HEK293 (cell line): ENCODE measurements around the gene S100A6.

ENCODE experiments used
- AEBP2 ChIP-seq: fragments of 450-650 bp; formaldehyde crosslinking; IDR thresholded peaks from 2 replicates; pipeline ENCODE4 v1.5.1; 2016; ENCODE audit warnings: missing biosample characterization, missing genetic modification characterization, borderline replicate concordance
- BCL11A ChIP-seq: fragments of 450-650 bp; formaldehyde crosslinking; IDR thresholded peaks from 2 replicates; pipeline ENCODE4 v1.5.1; 2016; ENCODE audit warnings: low read depth, missing biosample characterization, missing genetic modification characterization
- BCL11B ChIP-seq: fragments of 450-650 bp; formaldehyde crosslinking; IDR thresholded peaks from 2 replicates; pipeline ENCODE4 v1.5.1; 2016; ENCODE audit warnings: low read depth, missing biosample characterization, missing genetic modification characterization
- GLIS1 ChIP-seq: fragments of 450-650 bp; formaldehyde crosslinking; IDR thresholded peaks from 2 replicates; pipeline ENCODE4 v1.5.1; 2016; ENCODE audit warnings: missing biosample characterization, missing genetic modification characterization
- PRDM10 ChIP-seq: fragments of 450-650 bp; formaldehyde crosslinking; IDR thresholded peaks from 2 replicates; pipeline ENCODE4 v1.5.1; 2016; ENCODE audit warnings: missing biosample characterization, missing genetic modification characterization
- SETDB1 ChIP-seq: IDR thresholded peaks from one replicate; pipeline ENCODE4 v1.6.1; 2017; ENCODE audit warnings: mild to moderate bottlenecking, low read length, moderate library complexity, mixed read lengths; ENCODE audit not compliant: insufficient read length
- SP7 ChIP-seq: fragments of 450-650 bp; formaldehyde crosslinking; IDR thresholded peaks from 2 replicates; pipeline ENCODE4 v1.5.1; 2016; ENCODE audit warnings: missing biosample characterization, missing genetic modification characterization
- TCF7L2 ChIP-seq: IDR thresholded peaks from 2 replicates; pipeline ENCODE4 v1.6.1; 2011; ENCODE audit warnings: low read depth, mild to moderate bottlenecking, inconsistent platforms, low read length, moderate library complexity, borderline replicate concordance
- TRIM28 ChIP-seq: IDR thresholded peaks from 2 replicates; pipeline ENCODE4 v1.6.1; 2011; ENCODE audit warnings: low read length, control low read depth, borderline replicate concordance
- ZBTB20 ChIP-seq: fragments of 450-650 bp; formaldehyde crosslinking; IDR thresholded peaks from 2 replicates; pipeline ENCODE4 v1.5.1; 2016; ENCODE audit warnings: missing biosample characterization, missing genetic modification characterization
- ZBTB7A ChIP-seq: fragments of 450-650 bp; formaldehyde crosslinking; IDR thresholded peaks from 2 replicates; pipeline ENCODE4 v1.5.1; 2016; ENCODE audit warnings: low read depth, missing biosample characterization, missing genetic modification characterization
- ZEB2 ChIP-seq: fragments of 450-650 bp; formaldehyde crosslinking; IDR thresholded peaks from 2 replicates; pipeline ENCODE4 v1.5.1; 2016; ENCODE audit warnings: missing biosample characterization, missing genetic modification characterization
- ZFP3 ChIP-seq: fragments of 450-650 bp; formaldehyde crosslinking; IDR thresholded peaks from 2 replicates; pipeline ENCODE4 v1.5.1; 2016; ENCODE audit warnings: low read depth, missing biosample characterization, missing genetic modification characterization
- ZIC2 ChIP-seq: fragments of 450-650 bp; formaldehyde crosslinking; IDR thresholded peaks from 2 replicates; pipeline ENCODE4 v1.5.1; 2016; ENCODE audit warnings: missing biosample characterization, missing genetic modification characterization
- ZNF10 ChIP-seq: fragments of 450-650 bp; formaldehyde crosslinking; IDR thresholded peaks from 2 replicates; pipeline ENCODE4 v1.5.1; 2017; ENCODE audit warnings: missing biosample characterization, missing genetic modification characterization
- ZNF112 ChIP-seq: fragments of 450-650 bp; formaldehyde crosslinking; IDR thresholded peaks from 2 replicates; pipeline ENCODE4 v1.5.0; 2017; ENCODE audit warnings: missing biosample characterization, missing genetic modification characterization
- ZNF133 ChIP-seq: fragments of 450-650 bp; formaldehyde crosslinking; IDR thresholded peaks from 2 replicates; pipeline ENCODE4 v1.5.1; 2016; ENCODE audit warnings: missing biosample characterization, missing genetic modification characterization
- ZNF2 ChIP-seq: fragments of 450-650 bp; formaldehyde crosslinking; IDR thresholded peaks from 2 replicates; pipeline ENCODE4 v1.5.1; 2016; ENCODE audit warnings: missing biosample characterization, missing genetic modification characterization
- ZNF223 ChIP-seq: fragments of 450-650 bp; formaldehyde crosslinking; IDR thresholded peaks from 2 replicates; pipeline ENCODE4 v1.5.1; 2016; ENCODE audit warnings: missing biosample characterization, missing genetic modification characterization
- ZNF266 ChIP-seq: fragments of 450-650 bp; formaldehyde crosslinking; IDR thresholded peaks from 2 replicates; pipeline ENCODE4 v1.5.1; 2016; ENCODE audit warnings: missing biosample characterization, missing genetic modification characterization, low read depth
- ZNF292 ChIP-seq: fragments of 450-650 bp; formaldehyde crosslinking; IDR thresholded peaks from 2 replicates; pipeline ENCODE4 v1.5.1; 2016; ENCODE audit warnings: low read depth, missing biosample characterization, missing genetic modification characterization, borderline replicate concordance
- ZNF366 ChIP-seq: fragments of 450-650 bp; formaldehyde crosslinking; conservative IDR thresholded peaks from 2 replicates; pipeline ENCODE4 v1.5.1; 2016; ENCODE audit warnings: missing biosample characterization, missing genetic modification characterization
- ZNF423 ChIP-seq: fragments of 450-650 bp; formaldehyde crosslinking; IDR thresholded peaks from 2 replicates; pipeline ENCODE4 v1.5.1; 2016; ENCODE audit warnings: missing biosample characterization, missing genetic modification characterization
- ZNF473 ChIP-seq: fragments of 450-650 bp; formaldehyde crosslinking; IDR thresholded peaks from 2 replicates; pipeline ENCODE4 v1.5.1; 2017; ENCODE audit warnings: missing biosample characterization, missing genetic modification characterization
- ZNF48 ChIP-seq: fragments of 450-650 bp; formaldehyde crosslinking; IDR thresholded peaks from 2 replicates; pipeline ENCODE4 v1.5.1; 2016; ENCODE audit warnings: missing biosample characterization, missing genetic modification characterization
- ZNF529 ChIP-seq: fragments of 450-650 bp; formaldehyde crosslinking; IDR thresholded peaks from 2 replicates; pipeline ENCODE4 v1.5.1; 2017; ENCODE audit warnings: missing genetic modification characterization, missing biosample characterization; ENCODE audit not compliant: insufficient replicate concordance
- ZNF571 ChIP-seq: fragments of 450-650 bp; formaldehyde crosslinking; IDR thresholded peaks from 2 replicates; pipeline ENCODE4 v1.5.0; 2017; ENCODE audit warnings: missing biosample characterization, missing genetic modification characterization
- ZNF621 ChIP-seq: fragments of 450-650 bp; formaldehyde crosslinking; IDR thresholded peaks from 2 replicates; pipeline ENCODE4 v1.5.1; 2017; ENCODE audit warnings: missing biosample characterization, missing genetic modification characterization
- ZNF624 ChIP-seq: fragments of 450-650 bp; formaldehyde crosslinking; IDR thresholded peaks from 2 replicates; pipeline ENCODE4 v1.5.1; 2017; ENCODE audit warnings: missing biosample characterization, missing genetic modification characterization
- ZNF707 ChIP-seq: fragments of 450-650 bp; formaldehyde crosslinking; IDR thresholded peaks from 2 replicates; pipeline ENCODE4 v1.5.1; 2016; ENCODE audit warnings: missing biosample characterization, missing genetic modification characterization
- ZNF76 ChIP-seq: fragments of 450-650 bp; formaldehyde crosslinking; IDR thresholded peaks from 2 replicates; pipeline ENCODE4; 2016; ENCODE audit warnings: low read depth, missing biosample characterization, missing genetic modification characterization, borderline replicate concordance
- ZNF830 ChIP-seq: fragments of 450-650 bp; IDR thresholded peaks from 2 replicates; pipeline ENCODE4 v1.5.0; 2018; ENCODE audit warnings: missing biosample characterization, missing genetic modification characterization, low read depth, mild to moderate bottlenecking, moderate library complexity
- ZNF837 ChIP-seq: fragments of 450-650 bp; formaldehyde crosslinking; IDR thresholded peaks from 2 replicates; pipeline ENCODE4 v1.5.1; 2016; ENCODE audit warnings: missing biosample characterization, missing genetic modification characterization
- ZSCAN30 ChIP-seq: fragments of 450-650 bp; IDR thresholded peaks from 2 replicates; pipeline ENCODE4 v1.5.1; 2018; ENCODE audit warnings: missing biosample characterization, mild to moderate bottlenecking, missing genetic modification characterization, moderate library complexity
- TF ChIP-seq, protein P1 (sequence below): fragments of 450-650 bp; IDR thresholded peaks from 2 replicates; pipeline ENCODE4 v1.5.1; 2018; ENCODE audit warnings: missing biosample characterization, missing genetic modification characterization
- TF ChIP-seq, protein P2 (sequence below): fragments of 450-650 bp; formaldehyde crosslinking; IDR thresholded peaks from 2 replicates; pipeline ENCODE4 v1.5.1; 2016; ENCODE audit warnings: missing biosample characterization, missing genetic modification characterization, low read depth

The S100A6 gene

DNA sequence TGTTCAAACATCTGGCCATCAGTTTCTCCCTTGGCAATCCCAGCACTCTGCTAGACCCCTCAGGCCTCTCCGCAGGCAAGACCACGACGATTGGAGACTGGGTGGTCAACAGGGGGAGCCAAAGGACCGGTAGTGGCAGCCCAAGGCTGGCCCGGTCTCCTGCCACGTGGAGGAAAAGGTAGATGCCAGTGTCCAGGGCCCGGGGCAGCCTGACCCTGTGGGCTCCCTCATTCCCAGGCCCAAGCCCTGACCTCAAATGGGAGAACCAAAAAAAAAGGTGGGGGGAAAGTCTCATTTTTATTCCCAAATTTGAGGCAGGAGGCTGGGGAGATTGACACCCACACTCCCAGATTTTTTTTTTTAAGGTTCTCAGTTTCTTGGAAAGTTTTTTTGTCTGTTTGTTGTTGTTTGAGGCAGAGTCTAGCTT lies 24.8 kb downstream of the S100A6 start (continued):
- TF ChIP-seq PRDM10 (tag by site-specific recombination) (peak; percentile 58), ZBTB20 (tag by site-specific recombination) (no peak), ZNF266 (no peak), ZNF624 (tag by site-specific recombination) (no peak), ZNF223 (tag by site-specific recombination) (no peak), ZIC2 (tag by site-specific recombination) (no peak), SETDB1 (no peak), SP7 (tag by site-specific recombination) (peak; percentile 40; the same call in 1 of the 2 replicates), ZNF48 (tag by site-specific recombination) (no peak), ZNF423 (tag by site-specific recombination) (no peak), BCL11B (tag by site-specific recombination) (0 out of 2 replicates have a peak, but pooled peaks have one; percentile 31), ZNF621 (no peak), ZFP3 (tag by site-specific recombination) (no peak), ZNF837 (no peak), ZNF529 (tag by site-specific recombination) (no peak), ZNF571 (tag by site-specific recombination) (no peak), ZNF292 (tag by site-specific recombination) (no peak), ZNF2 (tag by site-specific recombination) (peak; percentile 63), GLIS1 (tag by site-specific recombination) (0 out of 2 replicates have a peak, but pooled peaks have one; percentile 17), ZNF76 (tag by site-specific recombination) (no peak), ZNF366 (tag by site-specific recombination) (no peak; the same call in 1 of the 2 replicates), ZNF707 (tag by site-specific recombination) (no peak), ZBTB7A (tag by site-specific recombination) (no peak), TCF7L2 (no peak), TRIM28 (no peak), ZNF133 (tag by site-specific recombination) (no peak), ZNF830 (tag by site-specific recombination) (no peak), AEBP2 (no peak), ZNF473 (tag by site-specific recombination) (no peak), ZNF10 (tag by site-specific recombination) (no peak), ZSCAN30 (tag by site-specific recombination) (peak; percentile 58; the same call in 1 of the 2 replicates), ZEB2 (tag by site-specific recombination) (peak; percentile 59), ZNF112 (no peak), BCL11A (tag by site-specific recombination) (no peak)
- TF ChIP-seq, protein P1, sequence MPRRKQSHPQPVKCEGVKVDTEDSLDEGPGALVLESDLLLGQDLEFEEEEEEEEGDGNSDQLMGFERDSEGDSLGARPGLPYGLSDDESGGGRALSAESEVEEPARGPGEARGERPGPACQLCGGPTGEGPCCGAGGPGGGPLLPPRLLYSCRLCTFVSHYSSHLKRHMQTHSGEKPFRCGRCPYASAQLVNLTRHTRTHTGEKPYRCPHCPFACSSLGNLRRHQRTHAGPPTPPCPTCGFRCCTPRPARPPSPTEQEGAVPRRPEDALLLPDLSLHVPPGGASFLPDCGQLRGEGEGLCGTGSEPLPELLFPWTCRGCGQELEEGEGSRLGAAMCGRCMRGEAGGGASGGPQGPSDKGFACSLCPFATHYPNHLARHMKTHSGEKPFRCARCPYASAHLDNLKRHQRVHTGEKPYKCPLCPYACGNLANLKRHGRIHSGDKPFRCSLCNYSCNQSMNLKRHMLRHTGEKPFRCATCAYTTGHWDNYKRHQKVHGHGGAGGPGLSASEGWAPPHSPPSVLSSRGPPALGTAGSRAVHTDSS, result no peak
- TF ChIP-seq, protein P2, sequence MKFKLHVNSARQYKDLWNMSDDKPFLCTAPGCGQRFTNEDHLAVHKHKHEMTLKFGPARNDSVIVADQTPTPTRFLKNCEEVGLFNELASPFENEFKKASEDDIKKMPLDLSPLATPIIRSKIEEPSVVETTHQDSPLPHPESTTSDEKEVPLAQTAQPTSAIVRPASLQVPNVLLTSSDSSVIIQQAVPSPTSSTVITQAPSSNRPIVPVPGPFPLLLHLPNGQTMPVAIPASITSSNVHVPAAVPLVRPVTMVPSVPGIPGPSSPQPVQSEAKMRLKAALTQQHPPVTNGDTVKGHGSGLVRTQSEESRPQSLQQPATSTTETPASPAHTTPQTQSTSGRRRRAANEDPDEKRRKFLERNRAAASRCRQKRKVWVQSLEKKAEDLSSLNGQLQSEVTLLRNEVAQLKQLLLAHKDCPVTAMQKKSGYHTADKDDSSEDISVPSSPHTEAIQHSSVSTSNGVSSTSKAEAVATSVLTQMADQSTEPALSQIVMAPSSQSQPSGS (tag by site-specific recombination), result no peak
